Heart left ventricle (tissue), 13 donors: Measurements from ENCODE around the gene NTM.

Source experiments
- POLR2A ChIP-seq, 2 donors: fragments of 450-650 bp; IDR thresholded peaks; one replicate each; pipeline ENCODE4 v1.6.1; 2017; ENCODE audit warnings: antibody characterized with exemption in 2 of 2, mild to moderate bottlenecking in 2 of 2, moderate library complexity in 2 of 2
- TF ChIP-seq, protein P1 (sequence below), 12 donors: fragments of 200-600 bp; sonication (generic) in 4 of 12; IDR thresholded peaks; one replicate each; pipeline versions ENCODE4 v1.5.0 to v1.8.0; 2018 to 2022; ENCODE audit warnings: antibody characterized with exemption in 12 of 12, mild to moderate bottlenecking in 5 of 12
- donor health status: ischemic (EF 13 %, LVEDD 7.1; RV severe dilation, severe dysfunction).
- donor health status: DM: no; HTN: yes; CAD: no.
- donor health status: DM: no; HTN: no; CAD: no.
- donor health status: ischemic (EF 25% LVEDD 6.9; RV normal size, moderate dysfunction).
- donor health status: ischemic (EF 25% LVEDD 5.7; RV mildly dilated, moderate dysfunction).
- donor health status: ischemic (EF 35%, LVEDD 5.7; RV mildly dilated, moderate dysfunction).
- donor health status: nonischemic (EF 11% LVEDD 7.7; RV severe dilation, severe dysfunction).
- donor health status: DM: yes; HTN: yes; CAD: no.
- donor health status: PGD.
- donor health status: ischemic (EF 29% LVEDD 5.4; RV normal size, mild dysfunction).
- donor health status: nonischemic (EF 23%, LVEDD 6.1; RV moderate dilation, normal function).

- TF ChIP-seq, protein P1, sequence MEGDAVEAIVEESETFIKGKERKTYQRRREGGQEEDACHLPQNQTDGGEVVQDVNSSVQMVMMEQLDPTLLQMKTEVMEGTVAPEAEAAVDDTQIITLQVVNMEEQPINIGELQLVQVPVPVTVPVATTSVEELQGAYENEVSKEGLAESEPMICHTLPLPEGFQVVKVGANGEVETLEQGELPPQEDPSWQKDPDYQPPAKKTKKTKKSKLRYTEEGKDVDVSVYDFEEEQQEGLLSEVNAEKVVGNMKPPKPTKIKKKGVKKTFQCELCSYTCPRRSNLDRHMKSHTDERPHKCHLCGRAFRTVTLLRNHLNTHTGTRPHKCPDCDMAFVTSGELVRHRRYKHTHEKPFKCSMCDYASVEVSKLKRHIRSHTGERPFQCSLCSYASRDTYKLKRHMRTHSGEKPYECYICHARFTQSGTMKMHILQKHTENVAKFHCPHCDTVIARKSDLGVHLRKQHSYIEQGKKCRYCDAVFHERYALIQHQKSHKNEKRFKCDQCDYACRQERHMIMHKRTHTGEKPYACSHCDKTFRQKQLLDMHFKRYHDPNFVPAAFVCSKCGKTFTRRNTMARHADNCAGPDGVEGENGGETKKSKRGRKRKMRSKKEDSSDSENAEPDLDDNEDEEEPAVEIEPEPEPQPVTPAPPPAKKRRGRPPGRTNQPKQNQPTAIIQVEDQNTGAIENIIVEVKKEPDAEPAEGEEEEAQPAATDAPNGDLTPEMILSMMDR (IDR thresholded peaks at IDR 0.05): no peak
- TF ChIP-seq POLR2A (IDR thresholded peaks at IDR 0.05): no peak
Measured at GRCh38 chr11:131764126-131764525, 393.7 kb downstream of the NTM start.
